Fibroblast of skin of right quadriceps (primary cell): Measurements from ENCODE around the gene ATF1.
A peak's percentile ranks its signal among the peaks of the same experiment; 100 is the strongest.
"Not testable (repeated sequence)": the region's sequence is repeated elsewhere in the genome, so short reads cannot be mapped to it uniquely, and the experiment has no call there.

Experiments
- DNase-seq: peaks from one replicate; pipeline ENCODE4 v3.0.0-alpha.2; 2013

Gene ATF1

GRCh38 chr12:50806176-50806575, 42.3 kb downstream of the ATF1 start:
- no peak for DNase-seq

GRCh38 chr12:50809131-50809530, 45.2 kb downstream of the ATF1 start:
- DNase-seq, result not testable (repeated sequence)

GRCh38 chr12:50814921-50815320, 51.0 kb downstream of the ATF1 start:
- not testable (repeated sequence) for DNase-seq

- DNase-seq, result no peak
Measured at GRCh38 chr12:50820177-50820576, 56.3 kb downstream of the ATF1 start.

GRCh38 chr12:50822082-50822481, 58.2 kb downstream of the ATF1 start:
- DNase-seq, result no peak

GRCh38 chr12:50823724-50824123, 59.8 kb downstream of the ATF1 start:
- DNase-seq, result not testable (repeated sequence)

GRCh38 chr12:50824914-50825313, 61.0 kb downstream of the ATF1 start:
- DNase-seq, result no peak

- peak; percentile 73 for DNase-seq
Measured at GRCh38 chr12:50825372-50825838, 61.5 kb downstream of the ATF1 start.

GRCh38 chr12:50828121-50828520, 64.2 kb downstream of the ATF1 start:
- DNase-seq, result no peak

- DNase-seq, result no peak
Measured at GRCh38 chr12:50828886-50829285, 65.0 kb downstream of the ATF1 start.

GRCh38 chr12:50833801-50834200, 69.9 kb downstream of the ATF1 start:
- DNase-seq, result not testable (repeated sequence)

- no peak for DNase-seq
Measured at GRCh38 chr12:50839042-50839441, 75.1 kb downstream of the ATF1 start.

GRCh38 chr12:50840809-50841487, 77.0 kb downstream of the ATF1 start:
- no peak for DNase-seq

GRCh38 chr12:50841716-50842531, 78.0 kb downstream of the ATF1 start:
- no peak for DNase-seq

- no peak for DNase-seq
Measured at GRCh38 chr12:50842637-50843493, 79.0 kb downstream of the ATF1 start, which contains the start of gene TMPRSS12. TSS of gene TMPRSS12 (plus strand) at chr12:50842926. CDS start at chr12:50842965, 39 bp downstream.

GRCh38 chr12:50845021-50845647, 81.2 kb downstream of the ATF1 start:
- no peak for DNase-seq

GRCh38 chr12:50848963-50849362, 85.1 kb downstream of the ATF1 start:
- DNase-seq, result no peak

- not testable (repeated sequence) for DNase-seq
Measured at GRCh38 chr12:50855218-50855617, 91.3 kb downstream of the ATF1 start.

GRCh38 chr12:50855679-50856078, 91.8 kb downstream of the ATF1 start:
- not testable (repeated sequence) for DNase-seq

- no peak for DNase-seq
Measured at GRCh38 chr12:50859621-50860310, 95.9 kb downstream of the ATF1 start.

- DNase-seq, result peak; percentile 67
Measured at GRCh38 chr12:50862316-50862715, 98.4 kb downstream of the ATF1 start.

- no peak for DNase-seq
Measured at GRCh38 chr12:50865266-50865665, 101.4 kb downstream of the ATF1 start.
